Smooth muscle cell of the brain vasculature (primary cell): ENCODE measurements around the gene TUBGCP5.
"Not testable (repeated sequence)": the region's sequence is repeated elsewhere in the genome, so short reads cannot be mapped to it uniquely, and the experiment has no call there.

Source experiments
- DNase-seq: peaks from one replicate; pipeline ENCODE4 v3.0.0-alpha.2; 2012; ENCODE audit warnings: low read depth, low spot score

TUBGCP5 gene

GRCh38 chr15:23043535-23043934 is 4.2 kb upstream of the TUBGCP5 start:
- not testable (repeated sequence) for DNase-seq

DNA sequence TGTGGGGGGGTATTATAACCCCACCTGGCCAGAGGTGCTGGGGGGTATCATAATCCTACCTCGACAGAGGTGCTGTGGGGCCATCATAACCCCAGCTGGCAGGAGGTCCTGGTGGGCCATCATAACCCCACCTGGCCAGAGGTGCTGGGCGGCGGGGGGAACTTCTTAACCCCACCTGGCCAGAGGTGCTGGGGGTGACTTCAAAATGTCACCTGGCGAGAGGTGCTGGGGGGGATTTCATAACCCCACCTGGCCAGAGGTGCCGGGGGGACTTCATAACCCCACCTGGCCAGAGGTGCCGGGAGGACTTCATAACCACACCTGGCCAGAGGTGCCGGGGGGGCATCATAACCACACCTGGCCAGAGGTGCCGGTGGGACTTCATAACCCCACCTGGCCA is 2.4 kb upstream of the TUBGCP5 start:
- not testable (repeated sequence) for DNase-seq

DNA sequence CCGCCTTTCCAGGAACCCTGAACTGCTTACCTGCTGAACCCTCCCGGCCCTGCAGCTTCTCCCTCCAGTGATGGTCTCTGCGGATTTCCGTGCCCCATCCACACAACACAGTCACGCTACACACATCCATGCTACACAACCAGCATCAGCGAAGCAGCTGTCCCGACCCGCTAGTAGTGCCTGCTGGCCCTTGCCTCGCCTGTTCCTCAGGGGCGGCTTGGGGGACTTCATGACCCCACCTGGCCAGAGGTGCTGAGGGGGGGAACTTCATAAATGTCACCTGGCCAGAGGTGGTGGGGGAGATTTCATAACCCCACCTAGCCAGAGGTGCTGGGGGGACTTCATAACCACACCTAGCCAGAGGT is 530 bp upstream of the TUBGCP5 start:
- no peak for DNase-seq

- DNase-seq = no peak
Observed at GRCh38 chr15:23038726-23039142, 635 bp downstream of the TUBGCP5 start.

DNA sequence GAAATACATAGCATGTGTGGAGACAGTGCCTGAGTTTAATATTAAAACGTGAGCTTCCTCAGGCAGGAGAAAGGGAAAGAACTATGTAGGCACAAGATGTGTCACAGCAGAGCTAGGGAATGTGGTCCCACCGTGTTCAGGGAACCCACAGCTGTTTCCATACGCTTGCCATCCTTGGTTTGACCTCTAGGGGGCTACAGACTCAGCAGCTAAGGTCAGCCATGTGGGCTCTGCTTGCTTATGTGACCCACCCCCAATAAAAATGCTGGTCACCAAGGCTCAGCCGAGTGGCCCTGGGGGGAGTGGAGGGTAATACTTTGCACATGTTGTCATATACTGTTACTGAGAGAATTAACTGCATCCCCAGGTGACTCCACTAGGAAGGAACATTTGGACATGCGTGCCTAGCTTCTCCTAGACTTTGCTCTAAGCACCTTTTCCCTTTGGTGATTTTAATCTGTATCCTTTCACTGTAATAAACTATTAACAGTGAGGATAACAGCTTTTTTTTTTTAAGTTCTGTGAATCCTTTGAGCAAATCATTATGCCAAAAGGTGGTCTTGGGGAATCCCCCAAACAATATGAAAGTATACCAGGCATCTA is 3.3 kb downstream of the TUBGCP5 start:
- DNase-seq = peak; percentile 18

- DNase-seq = no peak
Observed at GRCh38 chr15:23033979-23034378, 5.4 kb downstream of the TUBGCP5 start.

GRCh38 chr15:23026218-23026617 is 13.2 kb downstream of the TUBGCP5 start:
- DNase-seq = no peak

GRCh38 chr15:23022156-23022555 is 17.2 kb downstream of the TUBGCP5 start:
- DNase-seq = no peak

GRCh38 chr15:23014394-23015000 is 24.9 kb downstream of the TUBGCP5 start:
- DNase-seq = no peak

- DNase-seq = no peak
Observed at GRCh38 chr15:23013681-23014080, 25.7 kb downstream of the TUBGCP5 start.

DNA sequence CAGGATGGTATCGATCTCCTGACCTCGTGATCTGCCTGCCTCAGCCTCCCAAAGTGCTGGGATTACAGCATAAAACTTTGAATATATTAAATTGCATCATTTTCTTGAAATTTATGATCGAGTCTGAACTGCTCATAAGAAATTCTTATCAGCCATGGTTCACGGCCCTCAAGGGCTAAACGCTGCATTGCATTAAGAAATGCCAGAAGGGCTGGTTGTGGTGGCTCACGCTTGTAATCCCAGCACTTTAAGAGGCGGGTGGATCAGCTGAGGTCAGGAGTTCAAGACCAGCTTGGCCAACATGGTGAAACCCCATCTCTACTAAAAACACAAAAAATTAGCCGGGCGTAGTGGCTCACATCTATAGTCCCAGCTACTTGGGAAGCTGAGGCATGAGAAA is 26.8 kb downstream of the TUBGCP5 start:
- not testable (repeated sequence) for DNase-seq

DNA sequence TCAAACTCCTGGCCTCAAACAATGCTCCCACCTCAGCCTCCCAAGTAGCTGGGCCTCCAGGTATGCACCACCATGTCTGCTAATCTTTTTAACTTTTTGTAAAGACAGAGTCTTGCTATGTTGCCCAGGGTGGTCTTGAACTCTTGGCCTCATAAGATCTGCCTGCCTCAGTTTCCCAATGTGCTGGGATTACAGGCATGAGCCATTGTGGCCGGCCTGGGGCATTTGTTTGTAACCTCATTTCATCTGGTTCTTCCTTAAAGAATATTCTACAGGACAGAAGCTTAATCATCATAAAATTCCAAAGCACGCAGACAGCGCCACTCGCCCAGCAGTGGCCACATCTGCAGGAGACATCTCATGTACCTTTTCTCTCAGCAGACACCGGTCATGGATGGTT is 35.6 kb downstream of the TUBGCP5 start:
- DNase-seq = no peak

- no peak for DNase-seq
Observed at GRCh38 chr15:23002920-23003319, 36.4 kb downstream of the TUBGCP5 start.

DNA sequence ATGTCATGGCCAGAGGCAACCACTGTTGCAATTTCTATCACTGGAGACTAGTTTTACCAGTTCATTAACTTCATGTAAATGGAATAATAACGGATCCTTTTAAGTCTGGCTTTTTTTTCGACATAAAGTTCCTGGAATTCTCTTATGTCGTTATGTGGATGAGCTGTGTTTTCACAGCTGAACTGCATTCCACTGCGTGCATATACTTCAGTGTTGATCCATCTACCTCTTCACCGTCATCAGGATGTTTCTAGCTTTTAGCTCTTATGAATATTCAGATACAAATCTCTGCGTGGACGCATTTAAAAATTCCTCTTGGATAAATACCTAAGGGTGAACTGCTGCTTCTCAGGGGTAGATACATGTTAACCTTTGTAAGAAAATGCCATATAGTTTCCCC is 43.6 kb downstream of the TUBGCP5 start:
- DNase-seq = no peak

GRCh38 chr15:22992024-22992326 is 47.4 kb downstream of the TUBGCP5 start:
- DNase-seq = no peak

DNA sequence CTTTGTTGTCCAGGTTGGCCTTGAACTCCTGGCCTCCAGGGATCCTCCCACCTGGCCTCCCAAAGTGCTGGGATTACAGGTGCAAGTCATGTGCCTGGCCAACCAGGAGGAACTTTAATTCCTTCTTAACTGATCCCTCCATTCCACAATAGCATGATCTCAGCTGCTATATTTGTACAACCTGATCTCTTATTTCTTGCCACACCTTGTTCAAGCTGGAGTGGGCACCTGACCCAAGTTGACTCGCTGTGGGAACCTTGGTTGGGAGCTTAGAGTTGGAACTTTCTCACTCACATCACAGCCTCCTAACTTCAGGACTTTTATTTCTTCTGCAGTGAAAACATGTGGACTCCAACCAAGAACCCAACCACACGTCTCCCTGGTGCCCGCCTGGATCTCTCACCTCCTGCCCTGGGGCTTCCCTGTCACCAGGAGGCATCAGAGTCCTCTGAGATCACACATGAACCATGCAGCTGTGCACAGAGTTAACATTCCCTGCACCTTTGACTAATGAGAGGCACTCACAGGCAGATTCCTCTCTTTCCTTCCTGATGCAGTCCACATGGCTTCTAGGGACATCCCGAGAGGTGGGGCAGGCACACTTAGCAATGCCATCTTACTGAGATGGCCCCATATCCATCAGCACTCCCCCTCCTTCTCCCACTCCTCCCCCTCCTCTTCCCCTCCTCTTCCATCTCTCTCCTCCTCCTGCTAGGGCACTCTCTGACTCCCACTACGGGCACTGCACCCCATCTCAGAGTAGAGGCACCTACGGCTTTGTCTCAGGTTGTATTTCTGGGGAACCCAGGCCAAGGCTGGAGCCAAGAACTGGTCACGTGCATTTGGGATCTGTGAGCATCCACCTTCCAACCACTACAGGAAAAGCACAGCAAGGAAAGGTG is 49.5 kb downstream of the TUBGCP5 start:
- DNase-seq = no peak

GRCh38 chr15:22988811-22989210 is 50.6 kb downstream of the TUBGCP5 start:
- DNase-seq = no peak

DNA sequence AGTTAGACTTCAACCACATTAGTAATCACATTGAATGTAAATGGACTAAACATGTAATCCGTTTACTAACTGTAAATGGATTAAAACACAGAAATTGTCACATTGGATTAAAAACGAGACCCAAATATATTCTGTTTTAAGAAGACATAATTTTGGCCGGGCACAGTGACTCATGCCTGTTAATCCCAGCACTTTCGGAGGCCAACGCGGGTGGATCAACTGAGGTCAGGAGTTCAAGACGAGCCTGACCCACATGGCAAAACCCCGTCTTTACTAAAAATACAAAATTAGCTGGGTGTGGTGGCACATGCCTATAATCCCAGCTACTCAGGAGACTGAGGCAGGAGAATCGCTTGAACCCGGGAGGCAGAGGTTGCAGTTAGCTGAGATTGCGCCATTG is 57.4 kb downstream of the TUBGCP5 start:
- not testable (repeated sequence) for DNase-seq

DNA sequence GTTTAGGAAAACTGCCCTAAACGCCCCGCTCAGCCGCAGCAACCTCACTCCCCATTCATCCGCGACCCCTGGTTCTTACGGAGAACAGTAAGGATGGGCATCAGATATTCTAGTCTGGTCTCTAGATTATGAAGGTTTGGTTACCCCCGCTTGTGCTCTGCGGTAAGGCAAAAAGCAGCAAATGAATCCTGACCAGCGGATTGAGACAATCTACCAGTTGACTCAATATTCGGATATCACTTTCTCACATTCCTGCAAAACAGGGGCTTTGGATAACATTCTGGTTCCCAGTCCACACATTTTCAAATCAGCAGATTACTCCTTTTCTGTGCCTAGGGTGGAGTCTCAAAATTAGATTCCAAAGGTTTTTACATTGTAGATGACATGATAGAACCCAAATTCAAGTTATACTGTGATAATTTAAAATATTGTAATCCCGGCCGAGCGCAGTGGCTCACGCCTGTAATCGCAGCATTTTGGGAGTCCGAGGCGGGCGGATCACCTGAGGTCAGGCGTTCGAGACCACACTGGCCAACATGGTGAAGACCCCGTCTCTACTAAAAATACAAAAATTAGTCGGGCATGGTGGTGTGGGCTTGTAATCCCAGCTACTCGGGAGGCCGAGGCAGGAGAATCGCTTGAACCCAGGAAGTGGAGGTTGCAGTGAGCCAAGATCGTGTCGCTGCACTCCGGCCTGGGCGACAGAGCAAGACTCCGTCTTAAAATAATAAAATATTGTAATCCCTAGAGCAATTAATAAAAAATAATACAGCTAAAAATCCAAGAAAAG is 58.1 kb downstream of the TUBGCP5 start:
- no peak for DNase-seq

DNA sequence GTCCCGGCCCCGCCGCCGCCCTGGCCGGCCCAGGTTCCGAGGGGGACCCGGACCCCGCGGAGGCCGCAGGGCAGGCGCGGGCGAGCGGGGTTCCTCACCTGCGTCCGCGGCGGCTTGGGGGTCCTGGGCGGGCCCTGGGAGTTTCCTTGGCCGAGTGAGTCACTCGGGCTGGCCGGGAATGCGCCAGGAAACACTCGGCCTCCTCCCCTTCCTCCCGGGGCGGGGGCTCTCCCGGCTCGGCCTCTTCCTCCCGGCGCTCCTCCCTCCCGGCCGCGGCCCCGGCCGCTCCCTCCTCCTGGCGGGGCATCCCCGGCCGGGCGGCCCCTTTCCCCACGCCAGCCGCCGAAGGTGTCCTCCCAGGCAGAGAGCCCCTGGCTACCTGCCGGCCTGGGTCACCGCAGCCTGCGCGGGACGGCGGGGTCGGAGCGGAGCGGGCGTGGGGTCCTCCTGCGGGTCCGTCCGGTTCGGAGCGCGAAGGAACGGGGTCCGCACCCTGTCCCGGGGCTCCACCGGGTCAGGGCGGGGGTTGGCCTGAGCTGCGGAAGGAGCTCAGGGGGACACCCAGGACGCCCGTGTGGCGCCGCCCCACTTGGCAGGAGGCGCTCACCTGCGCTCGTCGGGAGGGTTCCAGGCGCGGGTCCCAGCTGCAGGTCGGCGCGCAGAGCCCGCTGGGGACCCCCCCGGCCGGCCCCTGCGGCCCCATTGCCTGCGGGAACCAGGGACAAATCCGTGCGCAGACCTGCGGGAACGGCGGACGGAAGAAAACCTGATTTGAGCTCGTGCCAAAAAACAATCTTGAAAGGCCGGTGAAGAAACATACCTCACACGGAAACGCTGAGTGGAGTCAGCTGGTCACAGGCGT is 58.9 kb downstream of the TUBGCP5 start, which contains the start of gene CYFIP1:
Gene CYFIP1 (minus strand): TSS at position 180 of the 862 bp plus-strand sequence. CDS start 33,083 bp downstream, outside the sequence.
- DNase-seq = no peak
